OCI-M2 (cell line): ENCODE measurements around the gene ACAA1.
"Not testable (repeated sequence)": the region's sequence is repeated elsewhere in the genome, so short reads cannot be mapped to it uniquely, and the experiment has no call there.

Source experiments
- DNase-seq: peaks from one replicate; lab custom pipeline; 2025; ENCODE audit not compliant: unreplicated experiment; lab: John Stamatoyannopoulos, UW

ACAA1 gene

GRCh38 chr3:38083871-38084333, 53.0 kb downstream of the ACAA1 start:
- no peak for DNase-seq

- DNase-seq: not testable (repeated sequence)
These were observed 53.7 kb downstream of the ACAA1 start for GRCh38 chr3:38083254-38083653.

GRCh38 chr3:38082296-38082695, 54.6 kb downstream of the ACAA1 start:
- not testable (repeated sequence) for DNase-seq

- not testable (repeated sequence) for DNase-seq
These were observed 59.9 kb downstream of the ACAA1 start for GRCh38 chr3:38077073-38077472.
